GM12801 (cell line): ENCODE measurements around the gene SAMD4A.

Experiments
- TF ChIP-seq, protein P1 (sequence below): IDR thresholded peaks from one replicate; pipeline ENCODE4 v1.5.1; 2011; ENCODE audit warnings: control low read depth; ENCODE audit not compliant: insufficient read length; ENCODE audit errors: extremely low read depth

The SAMD4A gene

DNA sequence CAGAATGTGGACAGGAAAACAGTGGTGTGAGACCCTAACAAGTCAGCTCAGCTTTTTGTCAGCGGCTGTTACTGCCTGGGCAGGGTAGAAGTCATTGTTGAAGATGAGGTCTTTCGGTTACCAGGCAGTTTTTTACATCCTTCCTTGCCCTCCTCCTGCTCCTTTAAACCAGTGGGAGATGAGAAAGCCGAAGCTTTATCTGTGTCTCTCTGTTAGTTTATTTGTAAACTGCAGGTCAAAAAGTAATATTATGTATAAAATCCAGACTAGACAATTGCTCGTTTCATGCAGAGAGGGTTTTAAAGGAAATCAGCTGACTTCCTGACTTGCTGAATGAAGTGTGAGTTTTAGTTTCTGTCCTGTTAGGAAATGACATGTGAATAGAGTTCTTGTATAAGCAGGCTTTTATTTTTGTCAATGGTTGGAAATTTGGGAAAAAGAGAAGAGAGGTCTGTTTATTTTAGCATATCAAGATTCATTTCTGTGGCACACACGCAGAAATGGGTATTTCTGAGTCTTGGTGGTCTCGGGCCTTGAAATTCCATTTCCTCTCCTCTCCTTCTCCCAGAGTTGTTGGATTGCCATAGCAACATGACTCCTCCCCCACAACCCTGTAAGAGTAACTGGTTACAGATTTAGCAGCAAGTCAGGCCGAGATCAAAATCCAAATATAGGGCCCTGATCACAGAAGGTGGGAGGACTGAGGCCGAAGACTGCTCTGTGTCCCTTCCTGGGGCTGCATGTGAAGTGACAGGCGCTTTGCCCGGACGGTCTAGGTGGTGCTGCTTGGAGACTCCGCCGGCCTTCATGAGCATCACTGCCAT is 60.8 kb downstream of the SAMD4A start:
- TF ChIP-seq, protein P1, sequence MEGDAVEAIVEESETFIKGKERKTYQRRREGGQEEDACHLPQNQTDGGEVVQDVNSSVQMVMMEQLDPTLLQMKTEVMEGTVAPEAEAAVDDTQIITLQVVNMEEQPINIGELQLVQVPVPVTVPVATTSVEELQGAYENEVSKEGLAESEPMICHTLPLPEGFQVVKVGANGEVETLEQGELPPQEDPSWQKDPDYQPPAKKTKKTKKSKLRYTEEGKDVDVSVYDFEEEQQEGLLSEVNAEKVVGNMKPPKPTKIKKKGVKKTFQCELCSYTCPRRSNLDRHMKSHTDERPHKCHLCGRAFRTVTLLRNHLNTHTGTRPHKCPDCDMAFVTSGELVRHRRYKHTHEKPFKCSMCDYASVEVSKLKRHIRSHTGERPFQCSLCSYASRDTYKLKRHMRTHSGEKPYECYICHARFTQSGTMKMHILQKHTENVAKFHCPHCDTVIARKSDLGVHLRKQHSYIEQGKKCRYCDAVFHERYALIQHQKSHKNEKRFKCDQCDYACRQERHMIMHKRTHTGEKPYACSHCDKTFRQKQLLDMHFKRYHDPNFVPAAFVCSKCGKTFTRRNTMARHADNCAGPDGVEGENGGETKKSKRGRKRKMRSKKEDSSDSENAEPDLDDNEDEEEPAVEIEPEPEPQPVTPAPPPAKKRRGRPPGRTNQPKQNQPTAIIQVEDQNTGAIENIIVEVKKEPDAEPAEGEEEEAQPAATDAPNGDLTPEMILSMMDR: no peak

DNA sequence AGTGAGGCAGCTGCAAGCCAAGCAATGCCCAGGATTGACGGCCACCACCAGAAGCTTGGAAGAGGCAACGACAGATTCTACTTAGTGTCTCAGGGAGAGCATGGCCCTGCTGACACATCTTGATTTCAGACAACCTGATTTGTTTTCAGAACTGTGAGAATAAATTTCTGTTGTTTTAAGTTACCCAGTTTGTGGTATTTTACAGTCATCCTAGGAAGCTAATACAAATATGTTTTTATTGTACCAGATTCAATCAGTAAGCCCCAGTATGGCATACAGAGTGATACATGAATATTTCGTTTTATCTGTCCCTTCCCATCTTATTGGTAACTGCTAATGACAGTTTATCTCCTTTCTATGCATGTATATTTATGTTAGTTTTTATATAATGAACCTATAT is 62.3 kb downstream of the SAMD4A start:
- TF ChIP-seq, protein P1: no peak

DNA sequence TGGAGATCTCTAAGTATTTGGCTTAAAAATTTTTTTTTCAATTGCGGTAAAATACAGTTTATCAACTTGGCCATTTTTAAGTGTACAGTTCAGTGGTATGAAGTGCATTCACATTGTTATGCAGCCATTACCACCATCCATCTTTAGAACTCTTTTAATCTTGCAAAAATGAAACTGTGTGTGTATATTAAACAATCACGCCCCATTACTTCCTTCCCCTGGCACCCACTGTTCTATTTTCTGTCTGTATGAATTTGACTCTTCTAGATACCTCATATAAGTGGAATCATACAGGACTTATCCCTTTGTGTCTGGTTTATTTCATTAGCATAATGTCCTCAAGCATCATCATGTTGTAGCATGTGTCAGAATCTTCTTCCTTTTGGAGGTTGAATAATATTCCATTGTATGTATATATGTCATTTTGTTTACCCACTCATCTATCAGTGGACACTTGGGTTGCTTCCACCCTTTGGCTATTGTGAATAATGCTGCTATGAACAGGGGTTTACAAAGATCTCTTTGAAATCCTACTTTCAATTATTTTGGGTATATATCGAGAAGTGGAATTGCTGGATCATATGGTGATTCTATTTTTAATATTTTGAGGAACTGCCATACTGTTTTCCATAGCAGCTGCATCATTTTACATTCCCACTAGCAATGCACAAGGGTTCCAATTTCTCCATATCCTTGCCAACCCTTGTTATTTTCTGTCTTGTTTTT is 62.9 kb downstream of the SAMD4A start:
- TF ChIP-seq, protein P1: no peak

DNA sequence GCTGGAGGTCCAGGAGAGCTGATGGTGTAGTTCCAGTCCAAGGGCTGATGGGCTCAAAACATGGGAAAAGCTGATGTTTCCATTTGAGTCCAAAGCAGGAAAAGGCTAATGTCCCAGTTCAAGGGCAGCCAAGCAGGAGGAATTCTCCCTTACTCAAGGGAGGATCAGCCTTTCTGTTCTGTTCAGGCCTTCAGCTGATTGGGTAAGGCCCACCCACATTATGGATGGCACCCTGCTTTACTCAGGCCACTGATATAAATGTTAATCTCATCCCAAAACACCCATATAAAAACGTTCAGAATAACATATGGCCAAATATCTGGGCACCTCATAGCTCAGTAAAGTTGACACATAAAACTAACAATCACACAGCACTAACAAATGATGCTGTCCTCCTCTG is 64.1 kb downstream of the SAMD4A start:
- TF ChIP-seq, protein P1: no peak

DNA sequence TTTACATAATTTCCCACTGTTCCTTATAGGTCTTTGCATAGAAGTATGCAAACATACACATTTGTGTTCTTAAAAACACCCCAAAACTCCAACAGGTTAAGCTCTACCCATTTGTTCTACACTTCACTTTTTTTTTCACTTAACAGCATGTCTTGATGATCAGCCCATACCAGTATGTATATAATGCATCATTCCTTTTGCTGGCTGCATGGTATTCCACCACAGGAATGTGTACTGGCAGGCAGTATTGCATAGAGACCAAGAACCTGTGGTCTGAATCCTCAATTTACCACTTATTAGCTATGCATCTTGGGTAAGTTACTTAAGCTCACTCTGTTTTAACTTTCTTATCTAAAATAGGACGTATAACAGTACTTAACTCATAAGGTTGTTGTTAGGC is 65.5 kb downstream of the SAMD4A start:
- TF ChIP-seq, protein P1: no peak

DNA sequence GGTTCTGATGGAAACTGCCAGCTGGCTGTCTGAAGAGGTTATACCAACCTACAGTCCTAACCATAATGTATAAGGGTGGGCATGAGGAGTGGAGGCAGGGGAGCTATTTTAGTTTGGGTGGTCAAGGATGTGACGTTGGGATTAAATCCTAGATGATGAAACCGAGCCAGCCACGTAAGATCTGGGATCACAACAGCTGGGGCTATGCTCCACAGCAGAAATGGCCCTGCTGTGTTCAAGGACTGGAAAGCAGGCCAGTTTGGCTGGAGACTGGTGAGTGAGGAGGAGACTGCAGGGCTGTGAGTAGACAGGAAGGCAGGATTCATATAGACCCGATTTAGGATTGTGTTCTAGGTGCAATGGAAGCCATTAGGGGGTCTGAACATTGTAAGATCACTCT is 66.1 kb downstream of the SAMD4A start:
- TF ChIP-seq, protein P1: no peak

DNA sequence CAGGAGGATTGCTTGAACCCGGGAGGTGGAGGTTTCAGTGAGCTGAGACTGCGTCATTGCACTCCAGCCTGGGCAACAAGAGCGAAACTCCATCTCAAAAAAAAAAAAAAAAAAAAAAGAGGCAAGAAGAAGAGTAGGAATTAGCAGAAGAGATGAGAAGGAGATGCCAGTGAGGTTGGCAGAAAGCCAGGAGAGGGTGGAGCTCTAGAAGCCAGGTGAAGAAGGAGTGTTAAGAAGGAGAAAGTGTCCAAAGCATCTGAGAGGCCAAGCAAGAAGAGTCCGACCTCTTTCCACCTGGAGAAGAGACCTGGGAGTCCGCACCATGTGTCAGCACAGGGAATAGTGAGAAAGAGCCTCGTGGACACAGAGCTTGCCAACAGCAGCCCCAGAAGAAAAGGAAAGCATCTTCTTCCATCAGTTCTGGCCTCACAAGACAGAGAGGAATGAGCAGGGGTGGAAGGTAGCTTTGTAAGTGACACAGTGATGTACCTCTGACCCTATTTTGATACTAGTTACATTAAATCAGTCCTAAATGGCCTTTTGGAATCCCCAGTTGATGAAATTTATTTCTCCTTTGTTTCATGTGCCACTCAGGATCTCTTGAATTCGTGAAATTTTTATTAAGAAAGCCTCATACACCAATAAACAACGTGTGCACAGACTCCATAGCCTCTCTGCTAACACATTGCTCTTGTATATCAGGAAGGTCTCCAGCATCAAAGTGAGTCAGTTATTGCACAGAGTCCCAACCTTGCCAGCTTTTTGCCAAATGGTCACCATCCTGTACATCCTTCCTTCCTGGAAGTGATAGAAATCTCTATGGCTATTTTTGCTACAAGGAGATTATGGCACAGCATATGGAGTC is 70.6 kb downstream of the SAMD4A start:
- TF ChIP-seq, protein P1: no peak
